WTC11 (cell line): ENCODE measurements around the gene TFEB. TPM values are rescaled to one million over a fixed set of nuclear protein-coding genes. Genes with fewer than 3 reads are reported as not detected.

Experiments
- ATAC-seq: fragments of 200-7000 bp; cut with Tn5 transposase; 2 replicates; pipeline ENCODE4 v1.10.0; 2021; ENCODE audit warnings: mild to moderate bottlenecking, moderate library complexity
- CTCF ChIA-PET: fragments of 300-600 bp; sonication (Branson Sonifier 250); formaldehyde crosslinking; loops from one replicate; lab custom pipeline; 2021; ENCODE audit warnings: antibody characterized with exemption; lab: Charles Lee
- POLR2A ChIA-PET: fragments of 350-600 bp; sonication (Branson Sonifier 250); formaldehyde crosslinking; loops from one replicate; lab custom pipeline; 2021; ENCODE audit warnings: antibody characterized with exemption; lab: Charles Lee
- DNase-seq: peaks from one replicate; pipeline ENCODE4 v3.0.0; 2021; ENCODE audit warnings: low spot score
- H3K27ac Mint-ChIP-seq: 2 replicates; pipeline ENCODE4 v1.8.0; 2021; ENCODE audit warnings: mixed read lengths
- H3K27me3 Mint-ChIP-seq: 2 replicates; pipeline ENCODE4 v1.8.0; 2021; ENCODE audit warnings: low read depth, mild to moderate bottlenecking, moderate library complexity, mixed read lengths
- H3K36me3 Mint-ChIP-seq: 2 replicates; pipeline ENCODE4 v1.8.0; 2021; ENCODE audit warnings: mixed read lengths
- H3K4me1 Mint-ChIP-seq: 2 replicates; pipeline ENCODE4 v1.8.0; 2022; ENCODE audit warnings: mixed read lengths
- H3K4me3 Mint-ChIP-seq: 2 replicates; pipeline ENCODE4 v1.8.0; 2021; ENCODE audit warnings: mild to moderate bottlenecking, moderate library complexity, mixed read lengths
- H3K9me3 Mint-ChIP-seq: 2 replicates; pipeline ENCODE4 v1.8.0; 2021; ENCODE audit warnings: mixed read lengths
- JAZF1 ChIP-seq: fragments of 250-450 bp; sonication (Bioruptor Pico); IDR thresholded peaks from 2 replicates; pipeline ENCODE4 v1.9.0; 2021; ENCODE audit warnings: moderate library complexity, mild to moderate bottlenecking, inconsistent platforms
- MYBL2 ChIP-seq: sonication (generic); formaldehyde crosslinking; IDR thresholded peaks from 2 replicates; pipeline ENCODE4 v1.8.1; 2023; ENCODE audit warnings: mild to moderate bottlenecking, moderate library complexity, missing genetic modification reagents
- NFE2L1 ChIP-seq: sonication (generic); formaldehyde crosslinking; IDR thresholded peaks from 2 replicates; pipeline ENCODE4 v1.8.1; 2023; ENCODE audit warnings: missing genetic modification reagents
- SOX15 ChIP-seq: fragments of 250-450 bp; sonication (Bioruptor Pico); IDR thresholded peaks from 2 replicates; pipeline ENCODE4 v1.9.0; 2021; ENCODE audit warnings: mild to moderate bottlenecking
- TEAD1 ChIP-seq: sonication (generic); formaldehyde crosslinking; IDR thresholded peaks from 2 replicates; pipeline ENCODE4 v1.8.0; 2022; ENCODE audit warnings: mild to moderate bottlenecking, missing genetic modification reagents
- TEAD4 ChIP-seq: sonication (generic); formaldehyde crosslinking; IDR thresholded peaks from 2 replicates; pipeline ENCODE4 v1.8.0; 2022; ENCODE audit warnings: mild to moderate bottlenecking, missing genetic modification reagents
- TP53 ChIP-seq: sonication (generic); formaldehyde crosslinking; IDR thresholded peaks from 2 replicates; pipeline ENCODE4 v1.8.1; 2023; ENCODE audit warnings: mild to moderate bottlenecking, missing genetic modification reagents
- ZNF121 ChIP-seq: sonication (generic); formaldehyde crosslinking; IDR thresholded peaks from 2 replicates; pipeline ENCODE4 v1.8.0; 2023; ENCODE audit warnings: missing genetic modification reagents
- ZNF232 ChIP-seq: sonication (generic); formaldehyde crosslinking; IDR thresholded peaks from 2 replicates; pipeline ENCODE4 v1.8.0; 2022; ENCODE audit warnings: mild to moderate bottlenecking, missing genetic modification reagents
- total RNA-seq: library from RNA; stranded (reverse); gene quantifications from 3 replicates; pipeline ENCODE4 v1.2.3, GENCODE V29; 2021
- TF ChIP-seq, protein P1 (sequence below): fragments of 250-450 bp; sonication (Bioruptor Pico); IDR thresholded peaks from 2 replicates; pipeline ENCODE4 v1.9.0; 2021; ENCODE audit warnings: mild to moderate bottlenecking
- TF ChIP-seq, protein P2 (sequence below): sonication (generic); formaldehyde crosslinking; IDR thresholded peaks from 2 replicates; pipeline ENCODE4 v1.8.1; 2022; ENCODE audit warnings: low read depth, missing genetic modification reagents, borderline replicate concordance
- TF ChIP-seq, protein P3 (sequence below): sonication (generic); formaldehyde crosslinking; conservative IDR thresholded peaks from 2 replicates; pipeline ENCODE4 v1.8.1; 2023; ENCODE audit warnings: mild to moderate bottlenecking, low read depth, missing genetic modification reagents, moderate library complexity
- TF ChIP-seq, protein P4 (sequence below): sonication (generic); formaldehyde crosslinking; IDR thresholded peaks from 2 replicates; pipeline ENCODE4 v1.8.1; 2023; ENCODE audit warnings: mild to moderate bottlenecking, missing genetic modification reagents, moderate library complexity
- TF ChIP-seq, protein P5 (sequence below): sonication (generic); formaldehyde crosslinking; IDR thresholded peaks from 2 replicates; pipeline ENCODE4 v1.8.0; 2022; ENCODE audit warnings: mild to moderate bottlenecking, missing genetic modification reagents
- TF ChIP-seq, protein P6 (sequence below): sonication (generic); formaldehyde crosslinking; IDR thresholded peaks from 2 replicates; pipeline ENCODE4 v1.8.1; 2022; ENCODE audit warnings: mild to moderate bottlenecking, missing genetic modification reagents, moderate library complexity, borderline replicate concordance
- TF ChIP-seq, protein P7 (sequence below): sonication (generic); formaldehyde crosslinking; IDR thresholded peaks from 2 replicates; pipeline ENCODE4 v1.8.1; 2022; ENCODE audit warnings: mild to moderate bottlenecking, moderate library complexity, missing genetic modification reagents
- TF ChIP-seq, protein P8 (sequence below): fragments of 200-600 bp; IDR thresholded peaks from 2 replicates; pipeline ENCODE4 v1.8.0; 2022; ENCODE audit warnings: antibody characterized with exemption
- TF ChIP-seq, protein P9 (sequence below): sonication (generic); formaldehyde crosslinking; IDR thresholded peaks from 2 replicates; pipeline ENCODE4 v1.8.0; 2022; ENCODE audit warnings: mild to moderate bottlenecking, missing genetic modification reagents

Gene TFEB
- total RNA-seq, 1 experiment from 2014 or later: 3.9 TPM

DNA sequence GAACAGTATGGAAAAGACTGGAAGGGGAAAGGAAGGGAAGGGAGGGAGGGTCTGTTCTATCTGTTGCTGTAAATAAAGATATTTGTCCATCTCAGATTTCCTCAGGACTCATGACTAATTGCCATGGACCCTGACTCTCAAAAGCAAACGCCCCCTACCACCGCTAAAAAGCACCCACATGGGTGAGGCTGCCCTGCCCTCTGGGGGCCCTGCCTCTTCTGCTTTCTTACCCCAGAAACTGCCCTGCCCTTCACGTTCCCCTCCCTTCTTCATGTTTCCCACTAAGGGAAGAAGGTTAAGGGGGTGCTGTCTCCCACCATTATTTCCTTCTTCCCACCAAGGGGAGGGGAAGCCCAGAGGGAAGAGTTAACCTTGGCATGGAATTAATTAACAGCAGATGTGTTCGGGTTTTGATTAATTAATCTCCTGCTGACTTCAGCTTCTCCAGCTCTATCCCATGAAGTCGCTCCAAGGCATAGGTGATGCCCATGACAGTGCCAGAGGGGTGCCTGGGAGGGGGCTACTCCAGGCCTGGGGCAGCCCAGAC, 81.2 kb downstream of the TFEB start (continued):
- TF ChIP-seq, protein P1, sequence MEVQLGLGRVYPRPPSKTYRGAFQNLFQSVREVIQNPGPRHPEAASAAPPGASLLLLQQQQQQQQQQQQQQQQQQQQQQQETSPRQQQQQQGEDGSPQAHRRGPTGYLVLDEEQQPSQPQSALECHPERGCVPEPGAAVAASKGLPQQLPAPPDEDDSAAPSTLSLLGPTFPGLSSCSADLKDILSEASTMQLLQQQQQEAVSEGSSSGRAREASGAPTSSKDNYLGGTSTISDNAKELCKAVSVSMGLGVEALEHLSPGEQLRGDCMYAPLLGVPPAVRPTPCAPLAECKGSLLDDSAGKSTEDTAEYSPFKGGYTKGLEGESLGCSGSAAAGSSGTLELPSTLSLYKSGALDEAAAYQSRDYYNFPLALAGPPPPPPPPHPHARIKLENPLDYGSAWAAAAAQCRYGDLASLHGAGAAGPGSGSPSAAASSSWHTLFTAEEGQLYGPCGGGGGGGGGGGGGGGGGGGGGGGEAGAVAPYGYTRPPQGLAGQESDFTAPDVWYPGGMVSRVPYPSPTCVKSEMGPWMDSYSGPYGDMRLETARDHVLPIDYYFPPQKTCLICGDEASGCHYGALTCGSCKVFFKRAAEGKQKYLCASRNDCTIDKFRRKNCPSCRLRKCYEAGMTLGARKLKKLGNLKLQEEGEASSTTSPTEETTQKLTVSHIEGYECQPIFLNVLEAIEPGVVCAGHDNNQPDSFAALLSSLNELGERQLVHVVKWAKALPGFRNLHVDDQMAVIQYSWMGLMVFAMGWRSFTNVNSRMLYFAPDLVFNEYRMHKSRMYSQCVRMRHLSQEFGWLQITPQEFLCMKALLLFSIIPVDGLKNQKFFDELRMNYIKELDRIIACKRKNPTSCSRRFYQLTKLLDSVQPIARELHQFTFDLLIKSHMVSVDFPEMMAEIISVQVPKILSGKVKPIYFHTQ (CRISPR knock-in tag): no peak
- TF ChIP-seq, protein P2, sequence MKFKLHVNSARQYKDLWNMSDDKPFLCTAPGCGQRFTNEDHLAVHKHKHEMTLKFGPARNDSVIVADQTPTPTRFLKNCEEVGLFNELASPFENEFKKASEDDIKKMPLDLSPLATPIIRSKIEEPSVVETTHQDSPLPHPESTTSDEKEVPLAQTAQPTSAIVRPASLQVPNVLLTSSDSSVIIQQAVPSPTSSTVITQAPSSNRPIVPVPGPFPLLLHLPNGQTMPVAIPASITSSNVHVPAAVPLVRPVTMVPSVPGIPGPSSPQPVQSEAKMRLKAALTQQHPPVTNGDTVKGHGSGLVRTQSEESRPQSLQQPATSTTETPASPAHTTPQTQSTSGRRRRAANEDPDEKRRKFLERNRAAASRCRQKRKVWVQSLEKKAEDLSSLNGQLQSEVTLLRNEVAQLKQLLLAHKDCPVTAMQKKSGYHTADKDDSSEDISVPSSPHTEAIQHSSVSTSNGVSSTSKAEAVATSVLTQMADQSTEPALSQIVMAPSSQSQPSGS (CRISPR knock-in tag): no peak
- no peak for TF ChIP-seq TEAD4
- TF ChIP-seq ZNF232 (CRISPR knock-in tag): no peak
- no peak for TF ChIP-seq NFE2L1 (CRISPR knock-in tag)

DNA sequence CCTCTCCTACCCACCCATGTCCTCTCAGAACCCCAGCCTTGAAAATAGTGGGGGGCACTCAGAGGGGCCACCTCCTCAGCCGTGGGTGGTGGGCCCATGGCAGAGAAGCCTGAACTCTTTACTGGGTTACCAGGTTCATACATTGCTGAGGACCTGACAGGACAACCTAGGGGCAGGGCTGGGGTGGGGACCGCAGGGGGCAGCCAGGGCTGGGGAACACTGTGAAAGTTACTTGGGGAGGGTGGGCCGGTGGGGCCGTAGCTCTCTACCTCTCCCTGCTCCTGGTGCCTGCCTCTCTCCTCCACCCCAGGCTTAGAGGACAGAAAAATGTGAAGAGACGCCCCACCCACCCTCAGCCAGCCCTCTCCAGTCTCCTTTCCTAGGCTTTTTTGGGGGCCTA, 81.7 kb downstream of the TFEB start:
- ATAC-seq: no peak
- ChIA-PET CTCF (no interaction called here), POLR2A (no interaction called here)
- Mint-ChIP-seq H3K36me3 (peaks cover 26% of the 10 kb centered on the region), H3K27me3 (no peaks in the 10 kb centered on the region; the same call in 1 of the 2 replicates), H3K27ac (no peak overlapping the region), H3K4me3 (no peak overlapping the region), H3K9me3 (no peaks in the 10 kb centered on the region), H3K4me1 (peaks cover 28% of the 10 kb centered on the region)
- TF ChIP-seq, protein P3, sequence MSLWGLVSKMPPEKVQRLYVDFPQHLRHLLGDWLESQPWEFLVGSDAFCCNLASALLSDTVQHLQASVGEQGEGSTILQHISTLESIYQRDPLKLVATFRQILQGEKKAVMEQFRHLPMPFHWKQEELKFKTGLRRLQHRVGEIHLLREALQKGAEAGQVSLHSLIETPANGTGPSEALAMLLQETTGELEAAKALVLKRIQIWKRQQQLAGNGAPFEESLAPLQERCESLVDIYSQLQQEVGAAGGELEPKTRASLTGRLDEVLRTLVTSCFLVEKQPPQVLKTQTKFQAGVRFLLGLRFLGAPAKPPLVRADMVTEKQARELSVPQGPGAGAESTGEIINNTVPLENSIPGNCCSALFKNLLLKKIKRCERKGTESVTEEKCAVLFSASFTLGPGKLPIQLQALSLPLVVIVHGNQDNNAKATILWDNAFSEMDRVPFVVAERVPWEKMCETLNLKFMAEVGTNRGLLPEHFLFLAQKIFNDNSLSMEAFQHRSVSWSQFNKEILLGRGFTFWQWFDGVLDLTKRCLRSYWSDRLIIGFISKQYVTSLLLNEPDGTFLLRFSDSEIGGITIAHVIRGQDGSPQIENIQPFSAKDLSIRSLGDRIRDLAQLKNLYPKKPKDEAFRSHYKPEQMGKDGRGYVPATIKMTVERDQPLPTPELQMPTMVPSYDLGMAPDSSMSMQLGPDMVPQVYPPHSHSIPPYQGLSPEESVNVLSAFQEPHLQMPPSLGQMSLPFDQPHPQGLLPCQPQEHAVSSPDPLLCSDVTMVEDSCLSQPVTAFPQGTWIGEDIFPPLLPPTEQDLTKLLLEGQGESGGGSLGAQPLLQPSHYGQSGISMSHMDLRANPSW (CRISPR knock-in tag): no peak
- TF ChIP-seq, protein P4, sequence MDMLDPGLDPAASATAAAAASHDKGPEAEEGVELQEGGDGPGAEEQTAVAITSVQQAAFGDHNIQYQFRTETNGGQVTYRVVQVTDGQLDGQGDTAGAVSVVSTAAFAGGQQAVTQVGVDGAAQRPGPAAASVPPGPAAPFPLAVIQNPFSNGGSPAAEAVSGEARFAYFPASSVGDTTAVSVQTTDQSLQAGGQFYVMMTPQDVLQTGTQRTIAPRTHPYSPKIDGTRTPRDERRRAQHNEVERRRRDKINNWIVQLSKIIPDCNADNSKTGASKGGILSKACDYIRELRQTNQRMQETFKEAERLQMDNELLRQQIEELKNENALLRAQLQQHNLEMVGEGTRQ (CRISPR knock-in tag): no peak
- DNase-seq: no peak

DNA sequence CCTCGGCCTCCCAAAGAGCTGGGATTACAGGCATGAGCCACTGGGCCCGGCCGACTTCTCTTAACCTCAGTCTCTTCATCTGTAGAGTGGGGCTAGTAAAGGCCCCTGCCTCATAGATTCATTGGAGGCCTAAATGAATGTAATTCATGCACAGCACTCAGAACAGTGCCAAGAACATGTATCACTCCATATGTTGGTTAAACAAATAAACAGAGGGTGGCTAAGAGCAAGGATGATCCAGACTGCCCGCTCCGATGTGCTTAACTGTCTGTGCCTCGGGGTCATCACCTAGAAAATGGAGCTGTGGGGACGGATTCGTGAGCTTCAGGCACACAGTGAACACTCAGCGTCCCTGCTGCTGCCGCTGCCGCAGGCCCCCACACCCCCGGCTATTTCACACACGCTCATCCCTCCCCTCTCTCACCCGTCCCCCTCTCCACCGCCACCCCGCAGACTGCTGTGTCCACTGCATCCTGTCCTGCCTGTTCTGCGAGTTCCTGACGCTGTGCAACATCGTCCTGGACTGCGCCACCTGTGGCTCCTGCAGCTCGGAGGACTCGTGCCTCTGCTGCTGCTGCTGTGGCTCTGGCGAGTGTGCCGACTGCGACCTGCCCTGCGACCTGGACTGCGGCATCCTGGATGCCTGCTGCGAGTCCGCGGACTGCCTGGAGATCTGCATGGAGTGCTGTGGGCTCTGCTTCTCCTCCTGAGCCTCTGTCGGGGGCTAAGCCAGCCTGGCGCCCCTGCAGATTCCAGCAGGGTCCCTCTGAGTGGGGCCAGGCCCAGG, 82.3 kb downstream of the TFEB start:
- Mint-ChIP-seq H3K27ac (peak overlapping the region; percentile 41; the same call in 1 of the 2 replicates), H3K9me3 (no peaks in the 10 kb centered on the region), H3K4me1 (peaks cover 28% of the 10 kb centered on the region), H3K36me3 (peaks cover 31% of the 10 kb centered on the region), H3K4me3 (no peak overlapping the region), H3K27me3 (no peaks in the 10 kb centered on the region)
- POLR2A ChIA-PET: no interaction called here
- DNase-seq (no peak), ATAC-seq (no peak)
- CTCF ChIA-PET: interaction anchor here (0.6 to 1.5 kb wide), 2 partner anchors 25 to 269 kb away, joined by 3 read pairs; no protein-coding TSS in a partner anchor
- TF ChIP-seq, protein P5, sequence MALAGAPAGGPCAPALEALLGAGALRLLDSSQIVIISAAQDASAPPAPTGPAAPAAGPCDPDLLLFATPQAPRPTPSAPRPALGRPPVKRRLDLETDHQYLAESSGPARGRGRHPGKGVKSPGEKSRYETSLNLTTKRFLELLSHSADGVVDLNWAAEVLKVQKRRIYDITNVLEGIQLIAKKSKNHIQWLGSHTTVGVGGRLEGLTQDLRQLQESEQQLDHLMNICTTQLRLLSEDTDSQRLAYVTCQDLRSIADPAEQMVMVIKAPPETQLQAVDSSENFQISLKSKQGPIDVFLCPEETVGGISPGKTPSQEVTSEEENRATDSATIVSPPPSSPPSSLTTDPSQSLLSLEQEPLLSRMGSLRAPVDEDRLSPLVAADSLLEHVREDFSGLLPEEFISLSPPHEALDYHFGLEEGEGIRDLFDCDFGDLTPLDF (CRISPR knock-in tag): no peak
- TF ChIP-seq, protein P6, sequence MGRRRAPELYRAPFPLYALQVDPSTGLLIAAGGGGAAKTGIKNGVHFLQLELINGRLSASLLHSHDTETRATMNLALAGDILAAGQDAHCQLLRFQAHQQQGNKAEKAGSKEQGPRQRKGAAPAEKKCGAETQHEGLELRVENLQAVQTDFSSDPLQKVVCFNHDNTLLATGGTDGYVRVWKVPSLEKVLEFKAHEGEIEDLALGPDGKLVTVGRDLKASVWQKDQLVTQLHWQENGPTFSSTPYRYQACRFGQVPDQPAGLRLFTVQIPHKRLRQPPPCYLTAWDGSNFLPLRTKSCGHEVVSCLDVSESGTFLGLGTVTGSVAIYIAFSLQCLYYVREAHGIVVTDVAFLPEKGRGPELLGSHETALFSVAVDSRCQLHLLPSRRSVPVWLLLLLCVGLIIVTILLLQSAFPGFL (CRISPR knock-in tag): no peak
- TF ChIP-seq, protein P7, sequence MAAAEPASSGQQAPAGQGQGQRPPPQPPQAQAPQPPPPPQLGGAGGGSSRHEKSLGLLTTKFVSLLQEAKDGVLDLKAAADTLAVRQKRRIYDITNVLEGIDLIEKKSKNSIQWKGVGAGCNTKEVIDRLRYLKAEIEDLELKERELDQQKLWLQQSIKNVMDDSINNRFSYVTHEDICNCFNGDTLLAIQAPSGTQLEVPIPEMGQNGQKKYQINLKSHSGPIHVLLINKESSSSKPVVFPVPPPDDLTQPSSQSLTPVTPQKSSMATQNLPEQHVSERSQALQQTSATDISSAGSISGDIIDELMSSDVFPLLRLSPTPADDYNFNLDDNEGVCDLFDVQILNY: no peak
- no peak for TF ChIP-seq SOX15 (CRISPR knock-in tag)
- TF ChIP-seq, protein P8, sequence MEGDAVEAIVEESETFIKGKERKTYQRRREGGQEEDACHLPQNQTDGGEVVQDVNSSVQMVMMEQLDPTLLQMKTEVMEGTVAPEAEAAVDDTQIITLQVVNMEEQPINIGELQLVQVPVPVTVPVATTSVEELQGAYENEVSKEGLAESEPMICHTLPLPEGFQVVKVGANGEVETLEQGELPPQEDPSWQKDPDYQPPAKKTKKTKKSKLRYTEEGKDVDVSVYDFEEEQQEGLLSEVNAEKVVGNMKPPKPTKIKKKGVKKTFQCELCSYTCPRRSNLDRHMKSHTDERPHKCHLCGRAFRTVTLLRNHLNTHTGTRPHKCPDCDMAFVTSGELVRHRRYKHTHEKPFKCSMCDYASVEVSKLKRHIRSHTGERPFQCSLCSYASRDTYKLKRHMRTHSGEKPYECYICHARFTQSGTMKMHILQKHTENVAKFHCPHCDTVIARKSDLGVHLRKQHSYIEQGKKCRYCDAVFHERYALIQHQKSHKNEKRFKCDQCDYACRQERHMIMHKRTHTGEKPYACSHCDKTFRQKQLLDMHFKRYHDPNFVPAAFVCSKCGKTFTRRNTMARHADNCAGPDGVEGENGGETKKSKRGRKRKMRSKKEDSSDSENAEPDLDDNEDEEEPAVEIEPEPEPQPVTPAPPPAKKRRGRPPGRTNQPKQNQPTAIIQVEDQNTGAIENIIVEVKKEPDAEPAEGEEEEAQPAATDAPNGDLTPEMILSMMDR: no peak
- TF ChIP-seq MYBL2 (CRISPR knock-in tag): no peak
- no peak for TF ChIP-seq TEAD1 (CRISPR knock-in tag)
- TF ChIP-seq JAZF1 (CRISPR knock-in tag): no peak
- TF ChIP-seq, protein P9, sequence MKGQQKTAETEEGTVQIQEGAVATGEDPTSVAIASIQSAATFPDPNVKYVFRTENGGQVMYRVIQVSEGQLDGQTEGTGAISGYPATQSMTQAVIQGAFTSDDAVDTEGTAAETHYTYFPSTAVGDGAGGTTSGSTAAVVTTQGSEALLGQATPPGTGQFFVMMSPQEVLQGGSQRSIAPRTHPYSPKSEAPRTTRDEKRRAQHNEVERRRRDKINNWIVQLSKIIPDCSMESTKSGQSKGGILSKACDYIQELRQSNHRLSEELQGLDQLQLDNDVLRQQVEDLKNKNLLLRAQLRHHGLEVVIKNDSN (CRISPR knock-in tag): no peak
- no peak for TF ChIP-seq TP53 (CRISPR knock-in tag)
- TF ChIP-seq ZNF121: no peak
